HepG2 (cell line): ENCODE results near the gene GRAMD1B.

ENCODE experiments used
- CEBPB ChIP-seq: IDR thresholded peaks from 2 replicates; pipeline ENCODE4 v1.6.1; 2011; ENCODE audit warnings: low read depth, low read length, improper control_type of control experiment, borderline replicate concordance
- CTCF ChIP-seq: sonication (generic); formaldehyde crosslinking; IDR thresholded peaks from 2 replicates; pipeline ENCODE4 v1.5.0; 2020; ENCODE audit warnings: mild to moderate bottlenecking, missing genetic modification reagents, moderate library complexity
- HOXA7 ChIP-seq: sonication (generic); formaldehyde crosslinking; IDR thresholded peaks from 2 replicates; pipeline ENCODE4 v1.8.1; 2022; ENCODE audit warnings: mild to moderate bottlenecking, missing genetic modification reagents, moderate library complexity
- KLF16 ChIP-seq, 2 experiments: sonication (generic) in 1 of 2; formaldehyde crosslinking in 1 of 2; IDR thresholded peaks; 2 replicates each; pipeline versions ENCODE4 v1.6.1 to v1.8.0; 2016 to 2023; ENCODE audit warnings: missing genetic modification reagents in 2 of 2, missing compliant biosample characterization in 1 of 2
- POLR2AphosphoS5 ChIP-seq: IDR thresholded peaks from 2 replicates; pipeline ENCODE4 v1.6.1; 2012; ENCODE audit warnings: low read depth, low read length
- TCF7L2 ChIP-seq: IDR thresholded peaks from 2 replicates; pipeline ENCODE4 v1.6.1; 2011; ENCODE audit warnings: mild to moderate bottlenecking, low read depth, low read length, moderate library complexity
- ZFX ChIP-seq: sonication (generic); formaldehyde crosslinking; IDR thresholded peaks from 2 replicates; pipeline ENCODE4 v1.4.0; 2020; ENCODE audit warnings: mild to moderate bottlenecking, low read depth, missing genetic modification reagents, moderate library complexity
- ZSCAN20 ChIP-seq: sonication (generic); formaldehyde crosslinking; IDR thresholded peaks from 2 replicates; pipeline ENCODE4 v1.4.0; 2020; ENCODE audit warnings: missing genetic modification reagents, mild to moderate bottlenecking, borderline replicate concordance

- no peak for TF ChIP-seq ZSCAN20 (CRISPR knock-in tag)
- no peak for TF ChIP-seq CEBPB
- TF ChIP-seq HOXA7 (CRISPR knock-in tag): no peak
- no peak for TF ChIP-seq ZFX (CRISPR knock-in tag)
- no peak for TF ChIP-seq CTCF
- no peak for TF ChIP-seq TCF7L2
- TF ChIP-seq KLF16 (CRISPR knock-in tag; IDR thresholded peaks at IDR 0.05): no peak
- no peak for TF ChIP-seq POLR2AphosphoS5
These were observed 164.9 kb downstream of the GRAMD1B start for GRCh38 chr11:123594921-123595320.
